Nephron progenitor cell (in vitro differentiated cells): ENCODE measurements around the gene ABLIM3.

Experiments
- DNase-seq: peaks from one replicate; pipeline ENCODE4 v3.0.0; 2021
- H3K27ac Mint-ChIP-seq: 2 replicates; pipeline ENCODE4 v1.8.0; 2021; ENCODE audit warnings: mild to moderate bottlenecking, moderate library complexity, mixed read lengths
- H3K27me3 Mint-ChIP-seq: 2 replicates; pipeline ENCODE4 v1.8.0; 2021; ENCODE audit warnings: mild to moderate bottlenecking, low read depth, mixed read lengths; ENCODE audit not compliant: poor library complexity
- H3K36me3 Mint-ChIP-seq: 2 replicates; pipeline ENCODE4 v1.8.0; 2021; ENCODE audit warnings: low read depth, mixed read lengths
- H3K4me1 Mint-ChIP-seq: 2 replicates; pipeline ENCODE4 v1.8.0; 2021; ENCODE audit warnings: mixed read lengths
- H3K4me3 Mint-ChIP-seq: 2 replicates; pipeline ENCODE4 v1.8.0; 2021; ENCODE audit warnings: mild to moderate bottlenecking, moderate library complexity, mixed read lengths
- H3K9me3 Mint-ChIP-seq: 2 replicates; pipeline ENCODE4 v1.8.0; 2021; ENCODE audit warnings: mild to moderate bottlenecking, moderate library complexity, mixed read lengths
- CTCF ChIP-seq: fragments of 200-600 bp; sonication (generic); IDR thresholded peaks from 2 replicates; pipeline ENCODE4 v1.5.0; 2021; ENCODE audit warnings: antibody characterized with exemption

ABLIM3 gene

GRCh38 chr5:149128023-149128875, 13.0 kb upstream of the ABLIM3 start:
- peaks cover 34% of the 10 kb centered on the region for H3K27me3 Mint-ChIP-seq
- H3K9me3 Mint-ChIP-seq, result no peaks in the 10 kb centered on the region
- peak; percentile 67 for TF ChIP-seq CTCF
- H3K4me1 Mint-ChIP-seq, result no peaks in the 10 kb centered on the region
- H3K27ac Mint-ChIP-seq, result no peak overlapping the region
- peak; percentile 48 for DNase-seq
- no peaks in the 10 kb centered on the region for H3K36me3 Mint-ChIP-seq
- H3K4me3 Mint-ChIP-seq, result no peak overlapping the region

- Mint-ChIP-seq H3K27me3 (peaks cover 35% of the 10 kb centered on the region), H3K4me3 (no peak overlapping the region), H3K36me3 (no peaks in the 10 kb centered on the region), H3K9me3 (no peaks in the 10 kb centered on the region), H3K27ac (no peak overlapping the region), H3K4me1 (no peaks in the 10 kb centered on the region)
- DNase-seq, result no peak
- no peak for TF ChIP-seq CTCF
These were observed 12.1 kb upstream of the ABLIM3 start for GRCh38 chr5:149129181-149129580.

- Mint-ChIP-seq H3K27me3 (peaks cover 35% of the 10 kb centered on the region), H3K36me3 (no peaks in the 10 kb centered on the region), H3K27ac (no peak overlapping the region)
These were observed 11.0 kb upstream of the ABLIM3 start for GRCh38 chr5:149130121-149130914.

GRCh38 chr5:149132474-149132873, 8.8 kb upstream of the ABLIM3 start:
- no peak for TF ChIP-seq CTCF
- no peak for DNase-seq
- no peak overlapping the region for H3K4me3 Mint-ChIP-seq
- no peaks in the 10 kb centered on the region for H3K4me1 Mint-ChIP-seq
- no peaks in the 10 kb centered on the region for H3K36me3 Mint-ChIP-seq
- peaks cover 39% of the 10 kb centered on the region for H3K27me3 Mint-ChIP-seq
- no peaks in the 10 kb centered on the region for H3K9me3 Mint-ChIP-seq
- no peak overlapping the region for H3K27ac Mint-ChIP-seq

More at GRCh38 chr5:149130121-149130914, 11.0 kb upstream of the ABLIM3 start:
- Mint-ChIP-seq H3K4me3 (no peak overlapping the region), H3K9me3 (no peaks in the 10 kb centered on the region), H3K4me1 (no peaks in the 10 kb centered on the region)
- TF ChIP-seq CTCF, result no peak
- no peak for DNase-seq

- no peak for TF ChIP-seq CTCF
- DNase-seq, result no peak
- H3K36me3 Mint-ChIP-seq, result no peaks in the 10 kb centered on the region
- no peak overlapping the region for H3K4me3 Mint-ChIP-seq
- no peaks in the 10 kb centered on the region for H3K4me1 Mint-ChIP-seq
- peaks cover 47% of the 10 kb centered on the region for H3K27me3 Mint-ChIP-seq
- H3K9me3 Mint-ChIP-seq, result no peaks in the 10 kb centered on the region
- H3K27ac Mint-ChIP-seq, result no peak overlapping the region
These were observed 7.2 kb upstream of the ABLIM3 start for GRCh38 chr5:149133795-149134777.
